Adrenal gland (tissue), 5 donors: ENCODE data around the gene OR6C70.
"Not testable (repeated sequence)": the region's sequence is repeated elsewhere in the genome, so short reads cannot be mapped to it uniquely, and the experiment has no call there.

ENCODE experiments used
- POLR2A ChIP-seq, 2 donors: fragments of 450-650 bp; IDR thresholded peaks; one replicate each; pipeline ENCODE4 v1.6.1; 2017; ENCODE audit warnings: antibody characterized with exemption in 2 of 2, mild to moderate bottlenecking in 2 of 2, moderate library complexity in 1 of 2
- TF ChIP-seq, protein P1 (sequence below), 6 experiments: fragments of 450-650 bp in 4 of 6; fragments of 200-600 bp in 2 of 6; sonication (generic) in 1 of 6; IDR thresholded peaks; 1 replicate in 5 of 6; 2 replicates in 1 of 6; pipeline versions ENCODE4 v1.5.1 to v1.8.0; 2016 to 2021; ENCODE audit warnings: antibody characterized with exemption in 6 of 6, mild to moderate bottlenecking in 2 of 6, moderate library complexity in 1 of 6
- donor health status: DM: no; HTN: no; CAD: no.

- TF ChIP-seq, protein P1, sequence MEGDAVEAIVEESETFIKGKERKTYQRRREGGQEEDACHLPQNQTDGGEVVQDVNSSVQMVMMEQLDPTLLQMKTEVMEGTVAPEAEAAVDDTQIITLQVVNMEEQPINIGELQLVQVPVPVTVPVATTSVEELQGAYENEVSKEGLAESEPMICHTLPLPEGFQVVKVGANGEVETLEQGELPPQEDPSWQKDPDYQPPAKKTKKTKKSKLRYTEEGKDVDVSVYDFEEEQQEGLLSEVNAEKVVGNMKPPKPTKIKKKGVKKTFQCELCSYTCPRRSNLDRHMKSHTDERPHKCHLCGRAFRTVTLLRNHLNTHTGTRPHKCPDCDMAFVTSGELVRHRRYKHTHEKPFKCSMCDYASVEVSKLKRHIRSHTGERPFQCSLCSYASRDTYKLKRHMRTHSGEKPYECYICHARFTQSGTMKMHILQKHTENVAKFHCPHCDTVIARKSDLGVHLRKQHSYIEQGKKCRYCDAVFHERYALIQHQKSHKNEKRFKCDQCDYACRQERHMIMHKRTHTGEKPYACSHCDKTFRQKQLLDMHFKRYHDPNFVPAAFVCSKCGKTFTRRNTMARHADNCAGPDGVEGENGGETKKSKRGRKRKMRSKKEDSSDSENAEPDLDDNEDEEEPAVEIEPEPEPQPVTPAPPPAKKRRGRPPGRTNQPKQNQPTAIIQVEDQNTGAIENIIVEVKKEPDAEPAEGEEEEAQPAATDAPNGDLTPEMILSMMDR (IDR thresholded peaks at IDR 0.05) = not testable (repeated sequence)
- not testable (repeated sequence) for TF ChIP-seq POLR2A (IDR thresholded peaks at IDR 0.05)
These were observed 9.2 kb upstream of the OR6C70 start for GRCh38 chr12:55479136-55479535.
